ENCODE results near the gene RNF123.

GRCh38 chr3:49674497-49674983, 14.8 kb upstream of the RNF123 start:
- TF ChIP-seq POLR2AphosphoS5 (IDR thresholded peaks at IDR 0.05) = no peak
- TF ChIP-seq CTCF (IDR thresholded peaks at IDR 0.05) = no peak
- TF ChIP-seq EP300 (IDR thresholded peaks at IDR 0.05) = no peak
- TF ChIP-seq POLR2A (IDR thresholded peaks at IDR 0.05) = no peak
